GM12892 (cell line): ENCODE measurements around the gene FUBP3.

Experiments used
- POLR2A ChIP-seq: IDR thresholded peaks from 2 replicates; pipeline ENCODE4 v1.6.1; 2011; ENCODE audit warnings: low read depth, low read length, control low read depth
- POLR2AphosphoS5 ChIP-seq: IDR thresholded peaks from 2 replicates; pipeline ENCODE4 v1.6.1; 2011; ENCODE audit warnings: low read depth, low read length, control low read depth

DNA sequence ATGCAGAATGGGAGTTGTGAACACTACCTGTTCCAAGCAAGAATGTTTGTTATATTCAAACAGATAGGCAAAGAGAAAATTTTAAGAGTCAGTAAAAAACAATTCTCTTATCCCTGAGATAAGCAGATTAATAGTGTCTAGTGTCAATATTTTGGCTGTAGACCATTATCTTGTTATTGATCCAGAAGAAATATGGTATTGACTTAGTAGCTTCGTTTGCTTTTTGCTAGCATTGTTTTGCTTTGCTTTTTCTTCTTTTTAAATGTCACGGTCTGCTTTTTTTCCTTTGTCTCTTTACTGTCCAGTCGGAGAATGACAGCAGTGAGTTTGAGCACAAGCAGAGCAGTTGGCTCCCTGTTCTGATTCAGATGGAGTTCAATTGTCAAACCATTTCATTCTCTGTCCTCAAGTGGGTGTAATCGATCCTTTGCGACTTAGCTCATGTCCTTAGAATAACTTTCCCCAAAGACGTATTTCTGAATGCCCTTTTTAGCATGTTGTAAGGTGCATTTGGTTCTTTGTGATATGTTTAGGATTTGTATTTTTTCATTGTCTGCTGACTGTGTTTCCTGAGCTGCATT is 29.3 kb downstream of the FUBP3 start:
- TF ChIP-seq POLR2A = no peak
- no peak for TF ChIP-seq POLR2AphosphoS5
